Stimulated activated CD4-positive, alpha-beta T cell treated with anti-CD3 and anti-CD28 coated beads, Interleukin-4, amount 100 ng/mL, for 24 hours (primary cell): Measurements from ENCODE around the gene PGAM5.

Experiments used
- DNase-seq: peaks from one replicate; pipeline ENCODE4 v3.0.0-alpha.2; 2020

Gene PGAM5

DNA sequence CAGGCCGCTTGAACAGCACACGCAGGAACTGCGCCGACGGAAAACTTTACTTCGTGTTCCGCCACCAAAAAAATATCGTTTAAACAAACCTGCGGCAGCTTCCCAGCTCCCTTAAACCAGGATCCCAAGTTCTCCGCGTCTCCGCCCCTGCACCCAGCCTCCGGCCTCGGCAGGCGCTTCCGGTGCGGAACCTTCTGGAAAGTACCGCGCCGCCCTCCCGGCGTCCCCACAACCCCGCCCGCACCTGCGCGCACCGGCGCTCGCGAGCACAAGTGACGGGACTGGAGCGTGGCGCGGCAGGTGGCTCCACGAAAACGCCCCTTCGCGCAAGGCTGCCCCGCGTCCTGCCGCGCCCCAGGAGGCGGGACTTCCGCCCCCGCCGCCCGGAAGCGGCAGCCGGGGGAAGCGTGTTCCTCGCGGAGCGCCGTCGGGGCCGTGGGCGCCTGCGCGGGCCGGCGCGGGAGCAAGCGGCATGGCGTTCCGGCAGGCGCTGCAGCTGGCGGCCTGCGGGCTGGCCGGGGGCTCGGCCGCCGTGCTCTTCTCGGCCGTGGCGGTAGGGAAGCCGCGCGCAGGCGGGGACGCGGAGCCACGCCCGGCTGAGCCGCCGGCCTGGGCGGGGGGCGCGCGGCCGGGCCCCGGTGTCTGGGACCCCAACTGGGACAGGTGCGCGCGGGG lies at the start of gene PGAM5:
Gene PGAM5 (plus strand): TSS at position 438 of the 675 bp plus-strand sequence. CDS start 35 bp downstream, at position 473.
- DNase-seq = peak; percentile 87

DNA sequence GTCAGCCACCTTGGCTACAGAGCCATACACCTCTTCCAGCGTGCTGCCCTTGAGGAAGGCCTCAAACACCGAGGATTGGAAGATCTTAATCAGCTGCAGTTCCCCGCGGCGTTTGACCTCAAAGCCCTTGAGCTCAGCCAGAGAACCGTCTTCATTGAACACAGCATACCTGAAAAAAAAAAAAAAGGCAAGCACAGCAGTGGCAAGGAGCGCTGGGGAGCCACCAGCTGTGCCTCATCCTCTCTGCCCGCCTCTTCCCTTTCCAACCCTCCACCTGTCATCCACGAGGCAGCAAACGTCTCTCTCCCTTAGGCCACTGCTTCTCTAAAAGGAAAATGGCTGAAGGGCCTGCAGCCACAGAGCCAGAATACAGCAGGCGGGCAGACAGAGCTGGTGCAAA lies 49.6 kb upstream of the PGAM5 start:
- no peak for DNase-seq

DNA sequence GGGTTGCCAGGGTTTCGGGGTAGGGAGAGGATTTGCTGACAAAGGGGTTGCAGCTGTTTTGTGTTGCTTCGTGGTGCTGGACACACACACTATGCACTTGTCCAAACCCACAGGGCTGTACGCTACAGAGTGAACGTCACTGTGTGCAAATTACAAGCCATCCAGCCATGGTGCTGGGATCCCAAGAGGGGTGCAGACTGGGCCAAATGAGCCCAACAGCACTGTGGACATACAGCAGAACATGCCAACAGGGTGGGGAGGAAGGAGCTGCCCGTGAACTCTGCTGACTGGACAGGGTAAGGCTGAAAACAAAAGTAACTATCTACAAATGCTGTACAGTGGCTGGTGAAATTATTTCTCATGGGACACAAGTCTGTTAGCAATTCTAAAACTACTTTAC lies 48.7 kb upstream of the PGAM5 start:
- no peak for DNase-seq

DNA sequence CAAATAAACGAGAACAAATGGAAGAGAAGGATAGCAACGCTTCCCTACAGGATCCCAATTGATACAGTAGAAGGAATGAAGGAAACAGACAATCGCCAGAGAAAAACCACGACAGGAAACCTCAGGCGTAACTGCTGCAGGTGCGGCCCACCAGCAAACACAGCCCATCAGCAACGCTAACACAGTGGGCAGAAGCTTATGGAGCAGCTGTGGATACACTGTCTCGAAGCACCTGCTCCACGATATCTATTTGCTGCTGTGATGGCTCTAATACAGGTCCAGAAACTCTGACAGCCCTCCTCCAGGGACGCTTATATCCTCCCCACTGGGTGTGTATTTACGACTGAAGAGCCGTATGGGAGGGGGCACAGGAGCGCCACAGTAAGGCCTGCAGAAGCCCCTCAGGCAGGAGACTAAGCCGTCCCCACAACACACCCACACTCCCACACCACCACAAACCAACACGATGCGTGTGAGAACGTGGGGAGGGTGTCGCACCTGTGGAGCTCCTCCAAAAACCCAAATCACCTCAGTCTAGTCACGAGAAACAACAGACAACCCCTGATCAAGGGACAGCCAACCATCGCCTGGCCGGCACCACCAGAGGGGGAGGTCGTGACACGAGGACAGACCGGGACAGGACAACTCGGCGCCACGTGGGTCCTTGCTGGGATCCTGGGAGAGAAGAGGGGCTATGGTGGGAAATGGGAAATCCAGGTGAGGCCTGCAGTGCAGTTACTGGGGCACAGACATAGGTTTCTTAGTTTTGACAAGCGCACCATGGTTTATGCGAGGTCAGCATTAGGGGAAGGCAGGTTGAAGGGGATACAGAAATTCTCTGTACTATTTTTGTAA lies 47.5 kb upstream of the PGAM5 start:
- DNase-seq = no peak

DNA sequence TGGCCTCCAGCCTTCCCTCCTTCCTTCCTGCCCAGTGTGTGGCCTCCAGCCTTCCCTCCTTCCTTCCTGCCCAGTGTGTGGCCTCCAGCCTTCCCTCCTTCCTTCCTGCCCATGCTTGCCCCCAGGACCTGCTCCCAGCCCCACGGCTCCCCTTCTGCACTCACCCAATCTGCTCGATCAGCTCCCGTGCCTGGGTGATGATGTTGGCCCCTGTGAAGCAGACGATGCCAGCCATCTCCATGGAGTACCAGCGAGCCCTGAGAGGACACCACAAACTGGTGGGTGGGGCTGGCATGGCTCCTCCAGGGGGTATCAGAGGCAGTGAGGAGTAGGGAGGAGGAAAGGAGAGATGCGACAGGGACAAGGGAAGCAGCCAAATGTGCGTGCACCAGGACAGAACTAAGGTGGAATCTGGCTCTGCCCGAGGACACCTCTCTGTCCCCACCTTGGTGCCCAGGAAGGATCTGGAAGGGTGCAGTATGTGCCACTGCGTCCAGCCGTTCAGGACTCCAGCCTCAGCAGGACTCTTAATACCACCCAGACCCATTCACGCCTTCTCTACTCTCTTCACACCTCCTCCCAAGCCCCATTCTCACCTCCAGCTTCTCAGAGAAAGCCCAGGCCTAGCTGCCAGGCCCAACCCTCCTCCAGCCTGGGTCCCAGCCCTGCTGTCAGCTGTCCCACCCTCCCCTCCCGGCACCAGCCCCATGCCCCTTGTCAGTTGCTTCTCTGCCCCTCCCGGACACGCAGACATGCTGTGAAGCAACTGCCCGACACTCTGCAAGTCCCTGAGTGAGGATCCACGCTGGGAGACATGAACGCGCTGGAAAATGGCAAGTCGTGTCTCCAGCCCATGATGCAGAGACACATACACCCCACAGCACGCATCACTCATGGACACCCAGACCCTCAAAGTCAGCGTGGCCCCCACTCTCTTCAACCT lies 46.2 kb upstream of the PGAM5 start:
- DNase-seq = no peak

DNA sequence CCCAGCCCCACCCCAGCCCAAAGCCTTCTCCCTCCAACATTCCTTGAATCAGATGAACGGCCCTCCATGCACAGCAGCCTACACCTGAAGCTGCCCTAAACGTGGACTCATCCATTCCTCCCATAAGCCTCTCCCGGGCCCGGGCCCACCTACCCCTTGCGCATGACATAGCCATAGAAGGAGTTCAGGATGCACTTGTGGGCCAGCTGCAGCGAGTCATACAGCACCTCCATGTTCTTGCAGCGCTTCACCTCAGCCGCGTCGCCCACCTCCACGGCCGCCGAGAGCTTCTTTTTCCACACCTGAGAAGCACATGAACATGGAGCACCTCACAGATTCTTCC lies 45.5 kb upstream of the PGAM5 start:
- no peak for DNase-seq

DNA sequence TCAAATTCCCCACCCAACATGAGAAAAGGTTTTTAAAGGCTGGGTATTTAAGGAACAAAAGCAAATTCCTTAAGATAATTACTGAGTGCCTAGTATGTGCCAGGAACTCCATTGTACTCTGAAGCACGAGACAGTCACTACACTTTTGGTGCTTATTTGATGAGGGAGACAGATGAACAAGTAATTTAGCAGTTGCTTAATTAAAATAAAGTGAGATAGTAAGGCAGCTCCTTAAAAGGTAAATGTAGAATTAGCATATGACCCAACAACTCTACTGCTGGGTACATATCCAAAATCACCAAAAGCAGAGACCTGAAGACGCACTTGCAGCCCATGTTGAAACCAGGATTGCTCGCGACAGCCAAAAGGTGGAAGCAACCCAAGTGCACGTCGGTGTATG lies 44.8 kb upstream of the PGAM5 start:
- DNase-seq = no peak

DNA sequence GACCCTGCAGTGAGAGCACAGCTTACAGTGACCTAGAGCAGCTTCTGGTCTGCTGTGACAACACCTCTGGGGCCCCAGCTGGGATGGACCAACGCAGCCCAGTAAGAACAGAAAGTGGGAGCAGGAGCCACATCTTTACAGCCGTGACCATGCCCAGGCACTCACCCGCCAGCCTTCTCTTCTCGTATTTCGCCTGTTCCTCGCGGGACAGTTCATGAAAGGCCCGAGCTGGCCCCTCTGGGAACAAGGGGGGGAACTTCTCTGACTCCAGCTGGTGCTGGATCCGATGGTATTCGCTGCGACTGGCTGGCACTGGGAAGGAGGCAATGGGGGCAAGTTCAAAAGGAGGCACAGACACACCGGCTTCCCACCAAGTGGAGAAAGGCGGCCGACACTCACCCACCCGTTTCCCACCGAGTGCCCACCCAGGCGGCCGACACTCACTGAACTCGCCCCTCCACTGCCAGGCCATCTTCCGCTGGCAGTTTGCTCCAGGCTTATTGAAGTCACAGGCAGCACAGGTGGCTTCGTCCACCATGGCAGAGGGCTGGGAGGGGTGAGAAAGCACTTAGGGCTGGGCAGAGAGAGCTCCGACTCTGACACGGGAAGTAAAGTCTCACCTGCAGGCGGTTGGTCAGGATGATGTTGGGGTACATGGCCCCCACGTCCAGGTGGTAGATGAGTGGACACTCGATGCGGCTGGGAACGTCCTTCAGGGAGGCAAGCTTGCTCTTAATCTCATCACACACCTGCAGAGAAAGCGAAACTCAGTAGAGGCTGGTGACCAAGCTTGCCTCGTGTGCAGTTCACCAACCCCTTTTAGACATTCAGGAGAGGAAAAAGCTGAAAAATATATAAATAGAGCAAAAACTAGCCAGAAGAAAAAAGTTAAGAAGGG lies 42.2 kb upstream of the PGAM5 start:
- no peak for DNase-seq

DNA sequence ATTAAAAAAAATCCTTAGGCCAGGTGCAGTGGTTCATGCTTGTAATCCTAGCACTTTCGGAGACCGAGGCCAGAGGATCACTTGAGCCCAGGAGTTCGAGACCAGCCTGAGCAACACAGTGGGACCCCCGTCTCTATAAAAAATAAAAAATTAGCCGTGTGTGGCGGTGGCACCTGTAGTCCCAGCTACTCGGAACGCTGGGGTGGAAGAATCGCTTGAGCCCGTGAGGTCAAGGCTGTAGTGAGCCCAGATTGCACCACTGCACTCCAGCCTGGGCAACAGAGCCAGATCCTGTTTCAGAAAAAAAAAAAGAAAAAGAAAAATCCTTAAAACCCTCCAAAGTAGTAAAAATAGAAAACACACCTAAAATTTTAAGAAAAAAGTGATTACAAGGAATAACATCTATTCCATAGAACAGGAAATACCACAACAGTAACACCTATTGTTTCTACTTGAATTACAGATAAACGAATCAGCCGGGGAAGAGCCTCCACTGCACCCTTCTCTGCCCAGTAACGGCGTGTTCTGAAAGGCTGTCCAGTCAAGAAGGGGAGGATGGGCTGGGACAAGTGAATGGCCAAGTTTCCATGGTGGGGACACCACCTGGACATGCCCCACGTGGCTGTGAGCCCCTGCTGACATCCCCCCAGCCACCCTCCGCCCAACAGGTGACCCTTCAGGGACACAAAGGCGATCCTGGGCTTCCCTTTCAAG lies 41.3 kb upstream of the PGAM5 start:
- DNase-seq = no peak

DNA sequence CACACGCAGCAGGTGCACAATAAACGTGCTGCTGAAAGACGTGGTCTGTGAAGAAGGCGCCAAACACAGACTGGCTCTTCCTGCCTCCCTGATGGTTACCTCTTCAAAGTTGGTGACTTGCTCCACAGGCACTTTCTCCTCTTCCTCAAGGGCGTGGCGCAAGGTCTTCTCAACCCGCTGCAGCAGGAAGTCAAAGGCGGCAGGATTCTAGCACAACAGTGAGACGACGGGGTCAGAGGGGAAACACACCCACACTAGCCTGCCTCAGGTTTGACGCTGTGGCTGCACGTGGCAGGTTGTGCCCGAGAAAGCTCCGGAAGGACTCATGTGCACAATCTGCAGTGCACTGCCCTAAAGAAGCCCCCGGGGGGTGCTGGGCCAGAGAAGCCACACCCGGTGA lies 38.5 kb upstream of the PGAM5 start:
- no peak for DNase-seq

DNA sequence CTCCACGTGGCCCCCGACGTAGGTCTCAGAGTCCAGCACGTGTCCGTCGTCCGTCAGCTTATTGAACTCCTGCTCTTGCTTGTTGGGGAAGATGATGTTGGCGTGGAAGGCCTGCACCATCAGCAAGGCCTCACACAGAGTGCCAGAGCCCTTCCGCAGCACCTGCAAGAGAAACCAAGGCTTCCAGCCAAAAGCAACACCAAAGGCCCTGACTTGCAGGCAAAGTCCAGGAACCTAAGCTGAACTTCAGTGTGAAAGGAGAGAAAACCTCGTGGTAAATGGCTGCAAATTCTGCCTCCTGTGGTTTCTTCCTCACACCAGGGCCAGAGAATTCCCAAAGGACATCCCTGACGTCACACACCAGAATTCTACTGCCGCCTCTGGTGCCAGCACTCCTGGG lies 38.0 kb upstream of the PGAM5 start:
- no peak for DNase-seq

DNA sequence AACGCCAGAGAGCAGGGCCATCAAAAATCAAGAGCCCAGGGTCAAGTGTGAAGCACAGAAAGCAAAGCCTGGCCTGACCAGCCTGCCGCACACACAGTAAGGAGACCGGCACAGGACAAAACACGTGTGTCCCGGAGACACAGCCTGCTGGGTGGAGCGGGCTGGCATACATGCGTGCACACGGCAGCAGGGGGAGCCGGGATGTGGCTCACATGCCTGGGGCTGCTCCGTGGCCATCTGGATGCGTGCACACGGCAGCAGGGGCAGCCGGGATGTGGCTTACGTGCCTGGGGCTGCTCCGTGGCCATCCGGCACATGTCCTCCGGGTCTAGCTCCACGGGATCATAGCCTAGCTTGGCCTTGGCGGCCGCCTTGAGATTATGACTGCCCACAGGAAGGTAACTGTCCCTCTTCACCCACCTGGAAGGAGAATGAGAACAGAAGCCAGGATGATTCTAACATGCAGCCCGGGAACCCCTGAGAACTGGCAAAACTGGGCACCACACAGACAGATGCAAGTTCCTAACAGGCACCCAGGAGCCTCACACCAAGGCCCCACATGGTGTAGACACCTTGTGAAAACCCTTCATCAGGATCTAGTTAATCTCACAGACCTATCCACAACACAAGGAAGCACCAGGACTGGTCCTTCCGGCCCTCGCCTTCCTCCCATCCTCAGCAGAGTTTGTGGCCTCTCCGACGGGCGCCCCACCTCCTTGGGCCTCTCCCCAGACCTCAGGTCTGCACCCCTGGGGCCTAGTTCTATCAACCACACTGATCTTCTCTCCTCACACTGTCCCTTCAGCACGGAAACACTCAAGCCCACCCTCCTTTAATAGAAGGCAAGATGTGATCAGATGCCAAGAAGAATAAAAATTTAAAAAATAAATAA lies 37.1 kb upstream of the PGAM5 start:
- no peak for DNase-seq

DNA sequence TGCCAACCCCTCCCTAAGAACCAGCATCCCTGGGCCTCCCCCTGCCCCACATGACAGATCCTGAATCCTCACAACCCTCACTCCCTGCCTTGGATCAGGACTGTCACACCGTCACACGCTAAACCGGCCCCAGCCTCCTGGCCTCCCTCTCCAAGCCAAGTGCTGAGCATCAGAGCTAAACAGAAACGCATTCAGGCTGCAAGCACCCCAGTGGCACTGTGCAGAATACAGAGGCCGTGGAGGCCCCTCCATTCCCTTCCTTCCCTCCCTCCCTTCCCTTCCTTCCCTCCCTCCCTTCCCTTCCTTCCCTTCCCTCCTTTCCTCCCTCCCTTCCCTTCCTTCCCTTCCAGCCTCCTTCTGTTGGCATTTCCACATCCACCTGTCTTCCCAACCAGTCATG lies 36.1 kb upstream of the PGAM5 start:
- DNase-seq = no peak

DNA sequence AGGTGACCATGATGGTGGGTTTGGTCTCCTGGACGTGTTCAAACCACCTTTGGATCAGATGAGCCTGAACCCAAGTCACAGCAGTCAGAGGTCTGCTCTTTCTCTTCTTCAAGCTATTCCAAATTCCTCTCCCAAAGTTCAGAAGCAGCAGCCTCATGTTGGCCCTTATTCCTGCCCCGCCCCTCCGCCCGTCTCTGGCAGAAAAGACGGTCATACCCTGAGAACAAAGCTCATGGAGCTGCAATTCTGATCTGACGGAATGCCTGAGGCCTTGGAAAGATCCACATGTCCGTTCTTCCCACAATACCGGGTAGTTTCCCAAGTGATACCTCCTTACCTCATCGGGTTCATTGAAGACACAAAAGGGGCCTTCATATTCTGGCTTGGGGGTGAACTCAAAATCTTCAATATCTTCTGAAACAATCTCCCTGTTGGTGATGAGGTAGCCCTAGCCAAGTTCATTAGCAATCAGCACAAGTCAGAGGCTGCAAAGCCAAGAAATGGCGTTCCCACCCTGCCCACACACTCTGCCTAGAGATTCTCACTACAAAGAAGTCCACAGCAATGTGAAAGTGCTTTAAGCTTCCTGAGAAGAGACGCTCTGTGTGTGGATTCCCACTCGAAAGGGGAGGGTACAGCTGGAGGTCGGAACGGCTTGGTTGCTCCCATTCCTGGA lies 34.7 kb upstream of the PGAM5 start:
- no peak for DNase-seq

DNA sequence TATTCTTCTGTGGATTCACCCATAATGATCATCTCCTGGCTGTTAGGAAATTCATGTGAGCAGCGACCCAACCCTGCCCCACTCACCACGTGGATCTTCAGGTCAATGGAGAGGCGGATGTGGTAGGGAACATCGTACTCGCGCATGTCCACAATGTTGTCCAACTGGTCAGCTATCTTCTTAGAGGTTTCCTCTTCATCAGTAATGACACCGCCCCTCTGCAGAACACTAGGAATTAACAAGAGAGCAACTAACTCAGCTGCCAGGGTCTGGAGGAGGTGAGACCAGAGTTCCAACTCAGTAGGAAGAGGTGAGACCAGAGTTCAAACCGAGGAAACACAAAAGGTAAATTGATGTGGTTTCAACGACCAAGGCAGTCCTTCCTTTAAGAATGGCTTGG lies 33.1 kb upstream of the PGAM5 start:
- DNase-seq = no peak

DNA sequence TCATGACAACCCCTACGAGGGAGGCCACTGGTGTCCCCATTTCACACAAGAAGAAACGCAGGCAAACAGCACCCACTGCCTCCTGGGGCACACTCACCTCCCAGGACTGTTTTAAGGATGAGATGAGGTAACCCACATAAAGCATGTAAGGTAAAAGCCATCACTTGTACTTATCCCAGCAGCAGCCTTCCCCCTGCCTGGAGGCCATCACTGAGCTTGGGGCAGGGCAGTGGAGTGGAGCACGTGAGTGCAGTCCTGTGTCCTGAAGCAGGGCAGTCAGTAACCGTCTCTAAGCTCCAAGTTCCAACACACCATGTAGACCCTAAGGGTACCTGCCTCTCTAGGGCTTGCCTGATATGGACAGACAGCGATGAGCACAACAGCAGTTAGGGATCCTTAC lies 25.2 kb upstream of the PGAM5 start:
- DNase-seq = no peak

DNA sequence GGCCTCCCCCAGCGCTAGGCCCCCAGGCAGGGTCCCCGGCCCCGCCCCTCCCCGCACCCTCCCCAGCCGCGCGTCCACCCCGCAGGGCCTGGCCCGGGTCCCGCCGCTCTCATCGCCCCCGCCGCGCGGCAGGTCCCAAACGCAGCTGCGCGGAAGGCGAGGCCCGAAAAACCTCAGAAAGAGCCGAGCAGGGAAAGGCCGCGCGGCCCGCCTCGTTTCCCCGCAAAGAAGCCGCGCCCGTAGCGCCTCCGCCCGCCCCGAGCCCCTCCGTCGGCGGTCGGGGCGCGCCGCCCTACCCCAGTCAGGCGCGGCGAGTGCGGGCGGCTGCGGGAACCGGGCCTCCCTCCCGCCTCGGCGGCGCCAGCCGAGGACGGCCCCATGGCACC lies 23.8 kb upstream of the PGAM5 start:
- peak; percentile 32 for DNase-seq

DNA sequence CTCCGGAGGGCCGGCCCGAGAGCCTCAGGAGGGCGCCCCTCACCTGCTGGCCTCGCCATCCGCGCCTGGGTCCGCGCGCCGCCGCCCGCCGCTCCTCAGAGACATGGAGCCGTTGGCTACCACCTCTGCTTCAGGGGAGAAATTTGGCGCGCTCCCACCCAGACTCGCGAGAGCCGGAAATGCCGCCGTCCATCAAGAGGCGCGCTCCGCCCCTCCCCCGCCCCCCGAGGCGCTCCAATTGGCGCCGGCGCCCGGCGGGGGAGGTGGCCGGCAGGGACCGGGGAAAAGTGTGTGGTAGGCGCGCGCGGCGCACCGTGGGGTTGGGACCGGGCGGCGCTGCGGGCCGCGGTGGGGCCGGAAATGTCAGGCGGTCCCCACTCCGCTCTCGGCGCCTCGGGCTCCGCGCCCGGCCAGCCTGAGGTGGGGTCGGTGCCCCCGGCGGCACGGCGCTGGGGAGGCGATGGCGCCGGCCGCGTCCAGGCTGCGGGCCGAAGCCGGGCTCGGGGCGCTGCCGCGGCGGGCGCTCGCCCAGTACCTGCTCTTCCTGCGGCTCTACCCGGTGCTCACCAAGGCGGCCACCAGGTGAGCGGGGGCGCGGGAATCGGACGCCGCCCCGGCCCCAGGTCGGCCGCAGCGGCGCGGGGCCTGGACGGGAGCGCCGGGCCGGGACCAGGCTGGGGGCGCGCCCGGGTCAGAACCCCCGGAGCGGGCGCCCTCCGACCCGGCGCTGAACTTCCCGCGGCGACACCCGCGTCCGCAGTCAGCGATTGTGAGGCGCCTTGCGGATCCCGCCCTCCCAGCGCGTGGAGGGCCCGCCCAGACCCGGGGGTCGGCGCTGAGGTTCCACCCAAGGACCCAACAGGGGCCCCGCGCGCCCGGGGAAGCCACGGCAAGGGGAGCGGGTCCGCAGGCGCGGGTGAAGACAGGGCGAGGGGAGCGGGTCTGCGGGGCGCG lies 23.2 kb upstream of the PGAM5 start, which contains the start of the genes POLE and PXMP2:
Gene POLE (minus strand): TSS at position 132 of the 954 bp plus-strand sequence. CDS start 27 bp downstream, at position 105.
Gene PXMP2 (plus strand): TSS at position 377 of the 954 bp plus-strand sequence. CDS start 84 bp downstream, at position 461.
- peak; percentile 95 for DNase-seq

DNA sequence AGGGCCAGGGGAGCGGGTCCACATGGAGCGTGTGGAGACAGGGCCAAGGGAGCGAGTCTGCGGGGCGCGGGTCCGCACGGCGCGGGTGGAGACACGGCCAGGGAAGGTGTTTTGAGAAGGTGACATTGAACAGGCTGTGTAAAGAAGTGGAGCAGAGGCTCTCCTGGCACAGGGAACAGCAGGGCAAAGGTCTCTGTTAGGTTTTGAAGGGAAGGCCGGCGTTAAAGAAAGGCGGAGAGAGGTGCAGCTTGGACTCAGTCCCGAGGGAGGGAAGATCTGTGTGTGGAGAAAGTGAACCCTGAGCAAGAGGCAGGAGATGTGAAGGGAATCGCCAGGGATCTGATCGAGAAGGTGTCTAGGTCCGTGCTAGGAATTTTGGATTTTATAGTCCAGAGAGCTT lies 21.4 kb upstream of the PGAM5 start:
- DNase-seq = no peak
